HEK293 (cell line): ENCODE results near the gene THOC1.

ENCODE experiments used
- CTCF ChIA-PET: fragments of 350-600 bp; formaldehyde crosslinking; extraction: SDS; loops from one replicate; lab custom pipeline; 2021; ENCODE audit warnings: antibody characterized with exemption; lab: Yijun Ruan, JAX
- POLR2A ChIA-PET: fragments of 300-600 bp; formaldehyde crosslinking; extraction: SDS; loops from one replicate; lab custom pipeline; 2020; ENCODE audit warnings: antibody characterized with exemption, inconsistent platforms; lab: Yijun Ruan, JAX
- H3K27ac ChIP-seq: fragments of 200-500 bp; sonication (Bioruptor generic); 2 replicates; pipeline ENCODE4 v1.5.1; 2014; ENCODE audit warnings: low read depth, low read length, control low read depth, inconsistent platforms; ENCODE audit errors: extremely low read depth
- H3K36me3 ChIP-seq, 2 experiments: fragments of 200-500 bp in 1 of 2; sonication (Bioruptor generic) in 1 of 2; 1 replicate in 1 of 2; 2 replicates in 1 of 2; pipeline ENCODE4 v1.5.1; 2014 to 2017; ENCODE audit warnings: inconsistent platforms in 2 of 2, low read length in 2 of 2; ENCODE audit not compliant: control insufficient read depth in 2 of 2, insufficient read depth in 1 of 2
- H3K4me1 ChIP-seq: fragments of 200-500 bp; sonication (Bioruptor generic); 2 replicates; pipeline ENCODE4 v1.5.1; 2014; ENCODE audit warnings: mild to moderate bottlenecking, low read length, inconsistent platforms; ENCODE audit not compliant: control insufficient read depth, insufficient read depth
- H3K4me3 ChIP-seq: 2 replicates; pipeline ENCODE4 v1.5.1; 2011; ENCODE audit warnings: low read depth, mild to moderate bottlenecking, control low read depth, low read length, moderate library complexity
- H3K9me3 ChIP-seq: fragments of 200-500 bp; sonication (Bioruptor generic); 2 replicates; pipeline ENCODE4 v1.5.1; 2014; ENCODE audit warnings: low read depth, low read length, inconsistent platforms; ENCODE audit not compliant: control insufficient read depth, insufficient read depth
- GLIS1 ChIP-seq: fragments of 450-650 bp; formaldehyde crosslinking; IDR thresholded peaks from 2 replicates; pipeline ENCODE4 v1.5.1; 2016; ENCODE audit warnings: missing biosample characterization, missing genetic modification characterization
- PRDM1 ChIP-seq: fragments of 450-650 bp; formaldehyde crosslinking; IDR thresholded peaks from 2 replicates; pipeline ENCODE4; 2016; ENCODE audit warnings: missing biosample characterization, missing genetic modification characterization
- PRDM10 ChIP-seq: fragments of 450-650 bp; formaldehyde crosslinking; IDR thresholded peaks from 2 replicates; pipeline ENCODE4 v1.5.1; 2016; ENCODE audit warnings: missing biosample characterization, missing genetic modification characterization
- SETDB1 ChIP-seq: IDR thresholded peaks from one replicate; pipeline ENCODE4 v1.6.1; 2017; ENCODE audit warnings: mild to moderate bottlenecking, low read length, moderate library complexity, mixed read lengths; ENCODE audit not compliant: insufficient read length
- SP2 ChIP-seq: fragments of 450-650 bp; formaldehyde crosslinking; IDR thresholded peaks from 2 replicates; pipeline ENCODE4 v1.5.1; 2016; ENCODE audit warnings: missing biosample characterization, missing genetic modification characterization
- ZNF16 ChIP-seq: fragments of 450-650 bp; formaldehyde crosslinking; IDR thresholded peaks from 2 replicates; pipeline ENCODE4 v1.5.1; 2016; ENCODE audit warnings: low read depth, missing biosample characterization, missing genetic modification characterization
- ZNF169 ChIP-seq: fragments of 450-650 bp; formaldehyde crosslinking; IDR thresholded peaks from 2 replicates; pipeline ENCODE4 v1.5.1; 2016; ENCODE audit warnings: missing biosample characterization, missing genetic modification characterization
- ZNF174 ChIP-seq: fragments of 450-650 bp; formaldehyde crosslinking; IDR thresholded peaks from 2 replicates; pipeline ENCODE4 v1.5.0; 2017; ENCODE audit warnings: missing biosample characterization, mild to moderate bottlenecking, missing genetic modification characterization
- ZNF266 ChIP-seq: fragments of 450-650 bp; formaldehyde crosslinking; IDR thresholded peaks from 2 replicates; pipeline ENCODE4 v1.5.1; 2016; ENCODE audit warnings: missing biosample characterization, missing genetic modification characterization, low read depth
- ZNF324 ChIP-seq: fragments of 450-650 bp; formaldehyde crosslinking; IDR thresholded peaks from 2 replicates; pipeline ENCODE4 v1.5.1; 2016; ENCODE audit warnings: missing biosample characterization, missing genetic modification characterization
- ZNF362 ChIP-seq: fragments of 450-650 bp; formaldehyde crosslinking; IDR thresholded peaks from 2 replicates; pipeline ENCODE4 v1.5.1; 2016; ENCODE audit warnings: missing biosample characterization, missing genetic modification characterization
- ZNF416 ChIP-seq: fragments of 450-650 bp; formaldehyde crosslinking; IDR thresholded peaks from 2 replicates; pipeline ENCODE4 v1.5.1; 2016; ENCODE audit warnings: missing biosample characterization, missing genetic modification characterization
- ZNF664 ChIP-seq: fragments of 450-650 bp; formaldehyde crosslinking; IDR thresholded peaks from 2 replicates; pipeline ENCODE4 v1.5.1; 2016; ENCODE audit warnings: missing biosample characterization, missing genetic modification characterization
- TF ChIP-seq, protein P1 (sequence below): fragments of 450-650 bp; formaldehyde crosslinking; IDR thresholded peaks from 2 replicates; pipeline ENCODE4 v1.5.1; 2016; ENCODE audit warnings: missing biosample characterization, missing genetic modification characterization

The THOC1 gene

DNA sequence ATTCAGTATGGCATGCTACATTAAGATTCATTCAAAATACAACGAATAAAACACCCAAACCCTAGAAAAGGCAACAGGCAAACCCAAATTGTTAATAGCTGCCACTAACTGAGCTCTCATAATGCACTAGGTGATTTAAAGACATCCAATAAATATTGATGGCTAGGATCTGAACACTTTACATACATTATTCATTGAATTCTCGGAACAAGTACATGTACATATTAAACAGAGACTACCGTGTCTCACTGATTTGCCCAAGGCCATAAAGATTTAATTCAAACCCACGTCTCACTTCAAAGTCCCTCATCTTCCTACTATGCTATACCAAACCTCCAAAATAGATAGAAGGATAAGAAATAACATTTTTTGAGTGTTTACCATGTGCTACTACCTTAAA is 42.1 kb downstream of the THOC1 start:
- POLR2A ChIA-PET, result interaction anchor here (0.6 kb wide), 1 partner anchor 371 kb away, joined by 3 read pairs; the partner anchor contains the start of gene CLUL1
- H3K9me3 ChIP-seq, result no peaks in the 10 kb centered on the region
- no peak overlapping the region for H3K27ac ChIP-seq
- H3K4me1 ChIP-seq, result no peaks in the 10 kb centered on the region
- TF ChIP-seq ZNF16 (tag by site-specific recombination) (no peak), GLIS1 (tag by site-specific recombination) (no peak), SETDB1 (no peak), PRDM10 (tag by site-specific recombination) (no peak), ZNF362 (no peak), ZNF169 (tag by site-specific recombination) (no peak), ZNF324 (no peak), ZNF416 (tag by site-specific recombination) (no peak), PRDM1 (tag by site-specific recombination) (no peak)
- H3K4me3 ChIP-seq, result no peak overlapping the region
- CTCF ChIA-PET, result interaction anchor here (0.9 to 1.6 kb wide), 2 partner anchors 13 to 17 kb away, joined by 3 to 4 read pairs; no protein-coding TSS in a partner anchor
- peaks cover 35 to 44% of the 10 kb centered on the region in 2 experiments for H3K36me3 ChIP-seq

DNA sequence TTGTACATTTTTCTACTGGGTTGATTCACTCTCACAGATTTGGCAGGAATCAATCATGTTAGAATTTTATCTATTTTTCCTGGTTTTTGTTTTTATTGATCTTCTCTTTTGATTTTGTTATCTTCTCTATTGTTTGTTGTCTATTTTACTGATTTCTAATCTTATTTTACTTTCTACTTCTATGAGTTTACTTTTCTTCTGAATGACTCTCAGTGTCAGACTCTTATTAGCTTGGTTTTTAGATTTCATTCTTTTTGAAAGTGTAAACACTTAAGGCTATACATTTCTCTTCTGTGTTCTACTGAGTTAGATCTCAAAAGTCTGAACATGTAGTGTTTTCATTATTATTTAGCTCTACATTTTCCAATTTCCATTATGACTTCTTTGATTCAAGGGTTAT is 47.1 kb downstream of the THOC1 start:
- H3K4me3 ChIP-seq, result no peak overlapping the region
- peaks cover 50 to 62% of the 10 kb centered on the region in 2 experiments for H3K36me3 ChIP-seq
- TF ChIP-seq SP2 (tag by site-specific recombination) (no peak), PRDM1 (tag by site-specific recombination) (peak; percentile 91)
- H3K9me3 ChIP-seq, result no peaks in the 10 kb centered on the region
- H3K4me1 ChIP-seq, result no peaks in the 10 kb centered on the region
- ChIA-PET POLR2A (no interaction called here), CTCF (interaction anchor here (0.5 to 0.6 kb wide), 3 partner anchors 23 to 123 kb away, joined by 3 to 4 read pairs (median 3); no protein-coding TSS in a partner anchor)
- no peak overlapping the region for H3K27ac ChIP-seq

GRCh38 chr18:217532-218336 is 50.1 kb downstream of the THOC1 start:
- TF ChIP-seq ZNF664, result 0 out of 2 replicates have a peak, but pooled peaks have one; percentile 8
- TF ChIP-seq ZNF266 (tag by site-specific recombination), result no peak
- TF ChIP-seq ZNF174 (tag by site-specific recombination), result no peak
- TF ChIP-seq PRDM1 (tag by site-specific recombination), result 0 out of 2 replicates have a peak, but pooled peaks have one; percentile 51
- TF ChIP-seq, protein P1, sequence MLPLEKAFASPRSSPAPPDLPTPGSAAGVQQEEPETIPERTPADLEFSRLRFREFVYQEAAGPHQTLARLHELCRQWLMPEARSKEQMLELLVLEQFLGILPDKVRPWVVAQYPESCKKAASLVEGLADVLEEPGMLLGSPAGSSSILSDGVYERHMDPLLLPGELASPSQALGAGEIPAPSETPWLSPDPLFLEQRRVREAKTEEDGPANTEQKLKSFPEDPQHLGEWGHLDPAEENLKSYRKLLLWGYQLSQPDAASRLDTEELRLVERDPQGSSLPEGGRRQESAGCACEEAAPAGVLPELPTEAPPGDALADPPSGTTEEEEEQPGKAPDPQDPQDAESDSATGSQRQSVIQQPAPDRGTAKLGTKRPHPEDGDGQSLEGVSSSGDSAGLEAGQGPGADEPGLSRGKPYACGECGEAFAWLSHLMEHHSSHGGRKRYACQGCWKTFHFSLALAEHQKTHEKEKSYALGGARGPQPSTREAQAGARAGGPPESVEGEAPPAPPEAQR (tag by site-specific recombination), result no peak
- TF ChIP-seq GLIS1 (tag by site-specific recombination), result peak; percentile 45; the same call in 1 of the 2 replicates
- CTCF ChIA-PET, result no interaction called here
- Histone ChIP-seq H3K9me3 (no peaks in the 10 kb centered on the region), H3K4me3 (no peak overlapping the region), H3K36me3 (peaks cover 47 to 65% of the 10 kb centered on the region in 2 experiments), H3K4me1 (no peaks in the 10 kb centered on the region), H3K27ac (no peak overlapping the region)
- POLR2A ChIA-PET, result no interaction called here
